MM.1S (cell line): ENCODE results near the gene C5AR1.

ENCODE experiments used
- EZH2phosphoT487 ChIP-seq: fragments of 300-600 bp; sonication (generic); IDR thresholded peaks from 2 replicates; pipeline ENCODE4 v1.6.1; 2018; ENCODE audit warnings: antibody characterized with exemption, low read length
- TF ChIP-seq, protein P1 (sequence below): fragments of 300-600 bp; sonication (generic); IDR thresholded peaks from 2 replicates; pipeline ENCODE4 v1.5.1; 2016; ENCODE audit warnings: antibody characterized with exemption, low read length, mixed read lengths

DNA sequence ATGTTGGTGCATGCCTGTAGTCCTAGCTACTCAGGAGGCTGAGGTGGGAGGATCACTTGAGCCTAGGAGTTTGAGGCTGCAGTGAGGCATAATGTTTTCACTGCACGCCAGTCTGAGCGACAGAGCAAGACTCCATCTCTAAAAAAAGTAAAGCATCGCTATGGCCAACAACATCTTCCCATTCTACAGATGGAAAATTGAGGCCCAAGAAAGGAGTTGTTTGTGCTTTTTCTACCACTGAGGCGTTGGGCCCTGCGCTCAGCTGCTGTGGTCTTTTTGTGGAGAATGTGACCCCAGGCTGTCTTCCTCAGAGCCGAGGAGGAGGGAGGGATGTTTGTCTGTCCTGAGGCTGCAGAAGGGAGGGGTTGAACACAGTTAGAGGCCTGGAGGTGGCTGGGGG, 21.8 kb downstream of the C5AR1 start:
- TF ChIP-seq, protein P1, sequence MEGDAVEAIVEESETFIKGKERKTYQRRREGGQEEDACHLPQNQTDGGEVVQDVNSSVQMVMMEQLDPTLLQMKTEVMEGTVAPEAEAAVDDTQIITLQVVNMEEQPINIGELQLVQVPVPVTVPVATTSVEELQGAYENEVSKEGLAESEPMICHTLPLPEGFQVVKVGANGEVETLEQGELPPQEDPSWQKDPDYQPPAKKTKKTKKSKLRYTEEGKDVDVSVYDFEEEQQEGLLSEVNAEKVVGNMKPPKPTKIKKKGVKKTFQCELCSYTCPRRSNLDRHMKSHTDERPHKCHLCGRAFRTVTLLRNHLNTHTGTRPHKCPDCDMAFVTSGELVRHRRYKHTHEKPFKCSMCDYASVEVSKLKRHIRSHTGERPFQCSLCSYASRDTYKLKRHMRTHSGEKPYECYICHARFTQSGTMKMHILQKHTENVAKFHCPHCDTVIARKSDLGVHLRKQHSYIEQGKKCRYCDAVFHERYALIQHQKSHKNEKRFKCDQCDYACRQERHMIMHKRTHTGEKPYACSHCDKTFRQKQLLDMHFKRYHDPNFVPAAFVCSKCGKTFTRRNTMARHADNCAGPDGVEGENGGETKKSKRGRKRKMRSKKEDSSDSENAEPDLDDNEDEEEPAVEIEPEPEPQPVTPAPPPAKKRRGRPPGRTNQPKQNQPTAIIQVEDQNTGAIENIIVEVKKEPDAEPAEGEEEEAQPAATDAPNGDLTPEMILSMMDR = no peak
- no peak for TF ChIP-seq EZH2phosphoT487
